Naive B cell (primary cell): Measurements from ENCODE around the gene CDC40. TPM values are rescaled to one million over a fixed set of nuclear protein-coding genes. Genes with fewer than 3 reads are reported as not detected.
"Not testable (repeated sequence)": the region's sequence is repeated elsewhere in the genome, so short reads cannot be mapped to it uniquely, and the experiment has no call there.

ENCODE experiments used
- ATAC-seq, 2 donors: fragments of 150-1000 bp; cut with Tn5 transposase; 2 replicates each; pipeline ENCODE4 v1.10.0; 2021; ENCODE audit warnings: low read depth in 2 of 2, mild to moderate bottlenecking in 2 of 2, moderate library complexity in 2 of 2
- DNase-seq: peaks from one replicate; pipeline ENCODE4 v3.0.0; 2022
- H3K27ac Mint-ChIP-seq, 6 donors: one replicate each; pipeline ENCODE4 v1.8.0; 2020 to 2022; ENCODE audit warnings: mild to moderate bottlenecking in 6 of 6, mixed read lengths in 6 of 6, moderate library complexity in 5 of 6, inconsistent platforms in 2 of 6
- H3K27me3 Mint-ChIP-seq, 3 donors: one replicate each; pipeline ENCODE4 v1.8.0; 2021 to 2022; ENCODE audit warnings: mixed read lengths in 3 of 3, mild to moderate bottlenecking in 1 of 3
- H3K36me3 Mint-ChIP-seq, 2 donors: one replicate each; pipeline ENCODE4 v1.8.0; 2020 to 2022; ENCODE audit warnings: mixed read lengths in 2 of 2, inconsistent platforms in 1 of 2, mild to moderate bottlenecking in 1 of 2
- H3K4me1 Mint-ChIP-seq, 3 donors: one replicate each; pipeline ENCODE4 v1.8.0; 2020 to 2022; ENCODE audit warnings: mixed read lengths in 3 of 3, inconsistent platforms in 1 of 3, mild to moderate bottlenecking in 1 of 3, moderate library complexity in 1 of 3
- H3K4me3 Mint-ChIP-seq, 8 donors: one replicate each; pipeline ENCODE4 v1.8.0; 2020 to 2022; ENCODE audit warnings: mild to moderate bottlenecking in 8 of 8, mixed read lengths in 8 of 8, moderate library complexity in 8 of 8, inconsistent platforms in 2 of 8
- H3K9me3 Mint-ChIP-seq, 7 donors: one replicate each; pipeline ENCODE4 v1.8.0; 2020 to 2022; ENCODE audit warnings: mixed read lengths in 7 of 7, mild to moderate bottlenecking in 5 of 7, inconsistent platforms in 2 of 7, moderate library complexity in 1 of 7
- polyA plus RNA-seq, 6 donors: library from polyadenylated mRNA; unstranded; fragments of 300-500 nt; fragmentation: Illumina TruSeq; gene quantifications; one replicate each; pipeline ENCODE4 v1.2.3, GENCODE V29; 2021; ENCODE audit warnings: low read depth in 6 of 6

Gene CDC40
- polyA plus RNA-seq, 6 donors from 2014 or later: 36.8 to 56.8 (median 48.8) TPM

DNA sequence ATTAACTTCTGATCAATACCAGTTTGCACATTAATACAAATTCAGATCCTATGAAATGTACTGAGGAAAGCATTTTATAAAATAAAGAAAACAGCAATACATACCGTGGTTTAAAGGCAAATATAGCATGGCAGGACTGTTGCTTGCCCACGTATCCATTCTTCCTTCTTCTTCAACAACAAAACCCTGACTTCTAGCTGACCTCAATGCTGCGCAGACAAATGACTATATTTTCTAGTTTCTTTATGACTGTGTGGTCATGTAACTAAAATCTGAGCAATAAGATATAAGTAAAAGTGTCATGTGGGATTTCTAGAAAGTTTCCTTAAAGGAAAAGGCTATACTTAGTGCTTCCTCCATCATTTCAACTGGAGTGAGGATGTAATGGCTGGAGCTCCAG is 85.0 kb downstream of the CDC40 start:
- DNase-seq (no peak), ATAC-seq (no peak)
- Mint-ChIP-seq H3K4me1 (peaks cover 0 to 7% (median 0%) of the 10 kb centered on the region in 3 donors), H3K27ac (no peak overlapping the region), H3K9me3 (peaks cover 4 to 18% (median 8%) of the 10 kb centered on the region in 7 donors), H3K36me3 (peaks cover 0 to 2% of the 10 kb centered on the region in 2 donors), H3K4me3 (no peak overlapping the region), H3K27me3 (peaks cover 0 to 2% (median 0%) of the 10 kb centered on the region in 3 donors)

DNA sequence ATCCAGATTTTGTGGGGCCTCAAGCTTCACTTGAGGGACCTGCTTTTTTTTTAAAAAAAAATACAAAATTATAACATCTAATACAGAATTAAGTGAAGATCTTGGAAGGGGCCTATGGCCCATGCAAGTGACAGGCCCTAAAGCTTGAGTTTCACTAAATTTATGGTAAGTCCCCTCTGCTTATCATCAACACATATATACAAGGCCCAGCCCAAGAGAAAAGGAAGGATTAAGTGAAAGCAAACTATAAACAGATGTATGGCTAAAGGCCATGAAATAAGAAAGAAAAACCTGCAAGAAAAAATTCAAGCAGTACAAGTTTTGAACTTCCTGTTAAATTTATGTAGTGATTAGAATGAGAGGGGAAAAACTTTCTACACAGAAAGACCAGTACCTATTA is 86.8 kb downstream of the CDC40 start:
- DNase-seq (no peak), ATAC-seq (no peak)
- peaks cover 4 to 9% (median 5%) of the 10 kb centered on the region in 7 donors for H3K9me3 Mint-ChIP-seq
- H3K36me3 Mint-ChIP-seq: no peaks in the 10 kb centered on the region
- H3K27me3 Mint-ChIP-seq: peaks cover 0 to under 1% (median 0%) of the 10 kb centered on the region in 3 donors
- H3K4me3 Mint-ChIP-seq: no peak overlapping the region
- H3K4me1 Mint-ChIP-seq: peaks cover 0 to 7% (median 0%) of the 10 kb centered on the region in 3 donors
- H3K27ac Mint-ChIP-seq: no peak overlapping the region

DNA sequence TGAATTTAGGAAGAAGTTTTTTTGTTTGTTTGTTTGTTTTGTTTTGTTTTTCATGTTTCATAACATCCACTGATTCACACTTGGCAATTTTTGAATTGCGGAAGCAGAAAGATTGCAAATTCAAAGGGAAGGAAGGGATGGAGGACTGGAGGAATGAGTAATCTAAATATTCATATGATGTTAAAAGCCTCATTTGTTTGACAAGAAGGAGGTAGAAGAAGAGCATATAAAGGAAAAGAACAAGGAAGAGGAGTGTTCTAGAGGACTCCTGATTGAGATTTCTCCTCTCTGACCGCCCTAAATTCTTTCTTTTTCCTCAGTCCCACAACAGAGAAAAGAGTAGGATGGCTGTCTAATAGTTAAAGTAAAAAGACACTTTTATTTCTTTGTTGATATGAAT is 89.4 kb downstream of the CDC40 start:
- Mint-ChIP-seq H3K4me1 (peaks cover 0 to 7% (median 0%) of the 10 kb centered on the region in 3 donors), H3K27me3 (peaks cover 0 to 11% (median 9%) of the 10 kb centered on the region in 3 donors), H3K9me3 (peaks cover 3 to 6% (median 5%) of the 10 kb centered on the region in 7 donors), H3K36me3 (no peaks in the 10 kb centered on the region), H3K27ac (peak overlapping the region in 1 of 6 donors; percentile 59), H3K4me3 (no peak overlapping the region)
- DNase-seq: no peak
- no peak for ATAC-seq

DNA sequence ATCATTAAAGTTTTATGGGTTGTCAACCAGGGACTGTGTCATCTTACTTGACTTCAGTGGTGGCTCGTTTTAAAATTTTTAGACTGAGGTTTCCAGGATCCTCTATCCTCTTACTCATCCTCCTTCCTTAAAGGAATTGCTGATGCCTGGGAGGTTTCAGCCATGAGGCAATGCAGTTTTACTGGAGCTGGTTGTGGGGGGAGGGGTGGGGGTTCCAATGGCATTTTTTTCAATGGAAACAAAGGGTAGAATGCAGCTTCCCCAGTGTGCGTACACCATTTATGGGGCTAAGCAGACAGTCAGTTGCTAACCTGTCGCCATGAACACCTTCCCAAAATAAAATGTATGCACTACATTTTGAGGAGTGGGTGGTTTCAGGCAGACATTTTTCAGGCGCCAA is 89.9 kb downstream of the CDC40 start:
- DNase-seq (no peak), ATAC-seq (no peak)
- no peaks in the 10 kb centered on the region for H3K36me3 Mint-ChIP-seq
- peaks cover 3 to 7% (median 5%) of the 10 kb centered on the region in 7 donors for H3K9me3 Mint-ChIP-seq
- no peak overlapping the region for H3K4me3 Mint-ChIP-seq
- peaks cover 0 to 13% (median 12%) of the 10 kb centered on the region in 3 donors for H3K27me3 Mint-ChIP-seq
- H3K4me1 Mint-ChIP-seq: peaks cover 0 to 7% (median 0%) of the 10 kb centered on the region in 3 donors
- no peak overlapping the region for H3K27ac Mint-ChIP-seq

DNA sequence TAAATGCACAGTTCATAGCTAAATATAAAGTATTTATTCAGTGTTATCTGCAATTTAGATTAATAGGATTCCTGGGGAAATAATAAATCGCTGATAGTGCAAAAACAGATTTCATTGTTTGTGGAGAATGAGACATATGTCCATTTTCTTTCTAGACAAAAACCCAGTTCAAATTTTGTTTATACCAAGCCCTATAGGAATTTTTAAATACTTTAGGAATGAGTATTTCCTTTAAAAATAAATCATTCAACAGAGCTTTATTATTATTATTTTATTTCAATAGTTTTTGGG is 91.5 kb downstream of the CDC40 start:
- no peaks in the 10 kb centered on the region for H3K4me1 Mint-ChIP-seq
- H3K27me3 Mint-ChIP-seq: peaks cover 0 to 21% (median 16%) of the 10 kb centered on the region in 3 donors
- no peaks in the 10 kb centered on the region for H3K36me3 Mint-ChIP-seq
- H3K4me3 Mint-ChIP-seq: no peak overlapping the region
- ATAC-seq: no peak
- H3K9me3 Mint-ChIP-seq: peaks cover 3 to 8% (median 6%) of the 10 kb centered on the region in 7 donors
- DNase-seq: no peak
- no peak overlapping the region for H3K27ac Mint-ChIP-seq

DNA sequence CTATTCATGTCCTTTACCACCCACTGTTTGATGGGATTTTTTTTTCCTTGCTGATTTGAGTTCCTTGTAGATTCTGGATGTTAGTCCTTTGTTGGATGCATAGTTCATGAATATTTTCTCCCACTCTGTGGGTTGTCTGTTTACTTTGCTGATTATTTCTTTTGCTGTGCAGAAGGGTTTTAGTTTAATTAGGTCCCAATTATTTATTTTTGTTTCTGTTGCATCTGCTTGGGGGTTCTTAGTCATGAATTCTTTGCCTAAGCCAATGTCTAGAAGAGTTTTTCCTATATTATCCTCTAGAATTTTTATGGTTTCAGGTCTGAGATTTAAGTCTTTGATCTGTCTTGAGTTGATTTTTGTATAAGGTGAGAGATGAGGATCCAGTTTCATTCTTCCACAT is 92.6 kb downstream of the CDC40 start:
- not testable (repeated sequence) for ATAC-seq, H3K27ac Mint-ChIP-seq, H3K4me3 Mint-ChIP-seq, H3K9me3 Mint-ChIP-seq, DNase-seq, H3K4me1 Mint-ChIP-seq, H3K36me3 Mint-ChIP-seq
- H3K27me3 Mint-ChIP-seq: peaks cover 0 to 21% (median 16%) of the 10 kb centered on the region in 3 donors

DNA sequence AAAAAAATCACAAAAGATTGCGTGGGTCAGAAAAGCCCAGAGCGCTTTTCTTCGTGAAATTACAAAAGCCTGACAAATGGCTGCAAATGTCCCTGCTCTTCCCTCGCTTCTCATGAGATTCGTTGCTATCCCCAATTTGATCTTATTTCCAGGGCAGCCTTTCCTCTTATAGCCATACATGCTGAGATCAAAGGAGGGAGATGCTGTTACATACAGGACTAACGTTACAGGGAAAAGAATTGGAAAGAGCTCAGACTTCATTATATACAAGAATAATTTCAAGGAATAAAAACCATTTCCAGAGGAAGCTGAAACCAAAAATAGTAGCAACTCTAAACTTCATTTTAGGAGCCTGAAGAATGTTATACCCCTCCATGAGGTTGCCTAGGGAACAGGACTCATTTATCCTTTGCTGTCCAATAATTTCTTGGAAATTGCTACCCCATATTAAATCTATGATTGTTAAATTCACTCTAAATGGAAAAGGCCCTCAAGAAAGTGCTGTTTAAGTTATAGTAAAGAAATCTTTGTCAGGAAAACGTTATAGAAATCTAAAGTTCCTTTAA is 97.0 kb downstream of the CDC40 start:
- H3K4me3 Mint-ChIP-seq: no peak overlapping the region
- no peak for DNase-seq
- H3K27me3 Mint-ChIP-seq: peaks cover 0 to 21% (median 13%) of the 10 kb centered on the region in 3 donors
- no peak for ATAC-seq
- H3K9me3 Mint-ChIP-seq: peaks cover 0 to 8% (median 4%) of the 10 kb centered on the region in 7 donors
- H3K36me3 Mint-ChIP-seq: no peaks in the 10 kb centered on the region
- H3K4me1 Mint-ChIP-seq: no peaks in the 10 kb centered on the region
- H3K27ac Mint-ChIP-seq: no peak overlapping the region

Other genes with a start within 250 kb of the CDC40 start
- gene GPR6, start 202.1 kb upstream of the CDC40 start, polyA plus RNA-seq: not detected
- 10 to 100 TPM in 3 of 6 donors, 1 to 10 TPM in 3; 6.9 to 21.6 (median 11.2) TPM for gene WASF1, start 757 bp upstream of the CDC40 start, polyA plus RNA-seq
- under 1 TPM in 1 of 6 donors, not detected in 5; 0.28 TPM for gene METTL24, start 177.9 kb downstream of the CDC40 start, polyA plus RNA-seq
- gene DDO, start 235.1 kb downstream of the CDC40 start, polyA plus RNA-seq: not detected